HEK293 (cell line): ENCODE results near the gene CSPG4.

Experiments
- CTCF ChIA-PET: fragments of 350-600 bp; formaldehyde crosslinking; extraction: SDS; loops from one replicate; lab custom pipeline; 2021; ENCODE audit warnings: antibody characterized with exemption; lab: Yijun Ruan, JAX
- POLR2A ChIA-PET: fragments of 300-600 bp; formaldehyde crosslinking; extraction: SDS; loops from one replicate; lab custom pipeline; 2020; ENCODE audit warnings: antibody characterized with exemption, inconsistent platforms; lab: Yijun Ruan, JAX
- H3K27ac ChIP-seq: fragments of 200-500 bp; sonication (Bioruptor generic); 2 replicates; pipeline ENCODE4 v1.5.1; 2014; ENCODE audit warnings: low read depth, low read length, control low read depth, inconsistent platforms; ENCODE audit errors: extremely low read depth
- H3K36me3 ChIP-seq, 2 experiments: fragments of 200-500 bp in 1 of 2; sonication (Bioruptor generic) in 1 of 2; 1 replicate in 1 of 2; 2 replicates in 1 of 2; pipeline ENCODE4 v1.5.1; 2014 to 2017; ENCODE audit warnings: inconsistent platforms in 2 of 2, low read length in 2 of 2; ENCODE audit not compliant: control insufficient read depth in 2 of 2, insufficient read depth in 1 of 2
- H3K4me1 ChIP-seq: fragments of 200-500 bp; sonication (Bioruptor generic); 2 replicates; pipeline ENCODE4 v1.5.1; 2014; ENCODE audit warnings: mild to moderate bottlenecking, low read length, inconsistent platforms; ENCODE audit not compliant: control insufficient read depth, insufficient read depth
- H3K4me3 ChIP-seq: 2 replicates; pipeline ENCODE4 v1.5.1; 2011; ENCODE audit warnings: low read depth, mild to moderate bottlenecking, control low read depth, low read length, moderate library complexity
- H3K9me3 ChIP-seq: fragments of 200-500 bp; sonication (Bioruptor generic); 2 replicates; pipeline ENCODE4 v1.5.1; 2014; ENCODE audit warnings: low read depth, low read length, inconsistent platforms; ENCODE audit not compliant: control insufficient read depth, insufficient read depth
- EGR2 ChIP-seq: fragments of 450-650 bp; formaldehyde crosslinking; IDR thresholded peaks from 2 replicates; pipeline ENCODE4 v1.5.1; 2016; ENCODE audit warnings: low read depth, missing biosample characterization, missing genetic modification characterization
- GLI4 ChIP-seq: fragments of 450-650 bp; formaldehyde crosslinking; IDR thresholded peaks from 2 replicates; pipeline ENCODE4 v1.5.1; 2016; ENCODE audit warnings: missing biosample characterization, missing genetic modification characterization
- HOXC10 ChIP-seq: sonication (generic); formaldehyde crosslinking; IDR thresholded peaks from 2 replicates; pipeline ENCODE4 v1.8.1; 2023; ENCODE audit warnings: mild to moderate bottlenecking, missing genetic modification reagents
- KLF9 ChIP-seq: fragments of 450-650 bp; formaldehyde crosslinking; IDR thresholded peaks from 2 replicates; pipeline ENCODE4 v1.5.1; 2016; ENCODE audit warnings: missing biosample characterization, missing genetic modification characterization, low read depth
- OSR2 ChIP-seq: fragments of 450-650 bp; formaldehyde crosslinking; IDR thresholded peaks from 2 replicates; pipeline ENCODE4 v1.5.1; 2016; ENCODE audit warnings: missing biosample characterization, missing genetic modification characterization
- SALL2 ChIP-seq: fragments of 450-650 bp; formaldehyde crosslinking; IDR thresholded peaks from 2 replicates; pipeline ENCODE4 v1.5.0; 2017; ENCODE audit warnings: missing biosample characterization, mild to moderate bottlenecking, missing genetic modification characterization, borderline replicate concordance
- SCRT2 ChIP-seq: fragments of 450-650 bp; formaldehyde crosslinking; IDR thresholded peaks from 2 replicates; pipeline ENCODE4 v1.5.1; 2016; ENCODE audit warnings: missing biosample characterization, missing genetic modification characterization
- TCF7L2 ChIP-seq: IDR thresholded peaks from 2 replicates; pipeline ENCODE4 v1.6.1; 2011; ENCODE audit warnings: low read depth, mild to moderate bottlenecking, inconsistent platforms, low read length, moderate library complexity, borderline replicate concordance
- TRIM28 ChIP-seq: IDR thresholded peaks from 2 replicates; pipeline ENCODE4 v1.6.1; 2011; ENCODE audit warnings: low read length, control low read depth, borderline replicate concordance
- ZFHX2 ChIP-seq: fragments of 450-650 bp; formaldehyde crosslinking; conservative IDR thresholded peaks from 2 replicates; pipeline ENCODE4 v1.5.1; 2016; ENCODE audit warnings: missing biosample characterization, missing genetic modification characterization
- ZFP41 ChIP-seq: fragments of 450-650 bp; formaldehyde crosslinking; IDR thresholded peaks from 2 replicates; pipeline ENCODE4 v1.5.1; 2016; ENCODE audit warnings: missing biosample characterization, missing genetic modification characterization, borderline replicate concordance
- ZNF10 ChIP-seq: fragments of 450-650 bp; formaldehyde crosslinking; IDR thresholded peaks from 2 replicates; pipeline ENCODE4 v1.5.1; 2017; ENCODE audit warnings: missing biosample characterization, missing genetic modification characterization
- ZNF121 ChIP-seq: fragments of 450-650 bp; formaldehyde crosslinking; IDR thresholded peaks from 2 replicates; pipeline ENCODE4 v1.5.1; 2016; ENCODE audit warnings: missing biosample characterization, missing genetic modification characterization
- ZNF169 ChIP-seq: fragments of 450-650 bp; formaldehyde crosslinking; IDR thresholded peaks from 2 replicates; pipeline ENCODE4 v1.5.1; 2016; ENCODE audit warnings: missing biosample characterization, missing genetic modification characterization
- ZNF175 ChIP-seq: fragments of 450-650 bp; formaldehyde crosslinking; IDR thresholded peaks from 2 replicates; pipeline ENCODE4 v1.5.1; 2016; ENCODE audit warnings: missing biosample characterization, missing genetic modification characterization
- ZNF341 ChIP-seq: fragments of 450-650 bp; formaldehyde crosslinking; IDR thresholded peaks from 2 replicates; pipeline ENCODE4; 2016; ENCODE audit warnings: low read depth, missing biosample characterization, missing genetic modification characterization
- ZNF473 ChIP-seq: fragments of 450-650 bp; formaldehyde crosslinking; IDR thresholded peaks from 2 replicates; pipeline ENCODE4 v1.5.1; 2017; ENCODE audit warnings: missing biosample characterization, missing genetic modification characterization
- ZNF585B ChIP-seq: fragments of 450-650 bp; formaldehyde crosslinking; IDR thresholded peaks from 2 replicates; pipeline ENCODE4 v1.5.1; 2016; ENCODE audit warnings: missing biosample characterization, missing genetic modification characterization
- ZNF596 ChIP-seq: fragments of 450-650 bp; IDR thresholded peaks from 2 replicates; pipeline ENCODE4 v1.5.0; 2018; ENCODE audit warnings: missing biosample characterization, mild to moderate bottlenecking, missing genetic modification characterization, moderate library complexity
- ZNF76 ChIP-seq: fragments of 450-650 bp; formaldehyde crosslinking; IDR thresholded peaks from 2 replicates; pipeline ENCODE4; 2016; ENCODE audit warnings: low read depth, missing biosample characterization, missing genetic modification characterization, borderline replicate concordance
- ZNF777 ChIP-seq: fragments of 450-650 bp; formaldehyde crosslinking; IDR thresholded peaks from 2 replicates; pipeline ENCODE4 v1.5.1; 2017; ENCODE audit warnings: missing biosample characterization, missing genetic modification characterization, borderline replicate concordance
- TF ChIP-seq, protein P1 (sequence below): fragments of 450-650 bp; formaldehyde crosslinking; IDR thresholded peaks from 2 replicates; pipeline ENCODE4 v1.5.1; 2016; ENCODE audit warnings: missing biosample characterization, missing genetic modification characterization
- TF ChIP-seq, protein P2 (sequence below): fragments of 450-650 bp; formaldehyde crosslinking; IDR thresholded peaks from 2 replicates; pipeline ENCODE4 v1.5.1; 2016; ENCODE audit warnings: missing biosample characterization, missing genetic modification characterization, borderline replicate concordance
- TF ChIP-seq, protein P3 (sequence below): fragments of 450-650 bp; formaldehyde crosslinking; IDR thresholded peaks from 2 replicates; pipeline ENCODE4 v1.5.1; 2016; ENCODE audit warnings: missing biosample characterization, missing genetic modification characterization, borderline replicate concordance
- TF ChIP-seq, protein P4 (sequence below): fragments of 450-650 bp; formaldehyde crosslinking; IDR thresholded peaks from 2 replicates; pipeline ENCODE4 v1.5.1; 2016; ENCODE audit warnings: missing biosample characterization, missing genetic modification characterization

CSPG4 gene

DNA sequence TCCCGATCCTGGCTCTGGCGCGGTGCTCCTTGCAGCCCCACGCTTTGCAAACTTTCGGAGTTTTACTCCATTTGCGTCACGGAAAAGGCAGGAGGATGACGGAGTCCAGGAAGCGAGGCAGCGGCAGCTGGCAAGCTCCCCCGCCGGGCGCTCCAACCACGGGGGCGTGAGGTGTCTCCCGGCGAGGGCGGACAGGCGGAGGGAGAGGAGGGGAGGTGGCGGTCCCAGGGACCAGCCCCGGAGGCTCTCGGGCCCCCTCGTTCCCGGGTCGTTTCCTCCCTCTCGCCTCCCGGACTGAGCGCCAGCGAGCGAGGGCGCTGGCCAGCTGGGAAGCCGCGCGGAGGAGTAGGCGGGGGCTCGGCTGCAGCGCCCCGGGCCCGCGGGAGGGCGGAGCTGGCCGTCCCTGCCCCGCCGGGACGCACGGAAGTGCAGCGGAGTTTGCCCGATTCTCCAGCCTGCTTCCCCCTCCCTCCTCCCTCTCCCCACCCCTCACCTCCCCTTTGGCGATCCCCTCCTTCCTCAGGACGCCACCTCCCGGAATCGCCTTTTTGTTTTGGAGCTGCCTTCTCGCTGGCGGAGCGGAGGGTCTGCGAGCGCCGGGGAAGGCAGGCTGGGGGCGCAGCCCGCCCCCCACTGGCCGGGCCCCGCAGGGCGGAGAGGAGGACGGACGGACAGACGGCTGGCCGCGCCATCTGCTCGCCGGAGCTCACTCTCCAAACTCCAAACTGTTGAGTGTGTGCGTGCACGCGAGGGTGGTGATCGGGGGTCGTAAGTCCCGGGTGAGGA lies 65.1 kb downstream of the CSPG4 start, which contains the start of gene SNX33:
Gene SNX33, plus strand, starts transcription at position 543 of the 786 bp plus-strand sequence. CDS start 1,191 bp downstream, outside the sequence.
- H3K4me1 ChIP-seq, result no peaks in the 10 kb centered on the region
- CTCF ChIA-PET, result interaction anchor here (0.6 to 2.9 kb wide), 18 partner anchors 11 to 339 kb away, joined by 3 to 22 read pairs (median 4); partner anchors contain the start of genes MAN2C1 and SNUPN
- peak within 1 kb of the TSS; percentile 74; the same call in 1 of the 2 replicates for H3K27ac ChIP-seq
- TF ChIP-seq EGR2, result peak; percentile 96
- TF ChIP-seq ZNF777 (tag by site-specific recombination), result peak; percentile 54; the same call in 1 of the 2 replicates
- TF ChIP-seq, protein P1, sequence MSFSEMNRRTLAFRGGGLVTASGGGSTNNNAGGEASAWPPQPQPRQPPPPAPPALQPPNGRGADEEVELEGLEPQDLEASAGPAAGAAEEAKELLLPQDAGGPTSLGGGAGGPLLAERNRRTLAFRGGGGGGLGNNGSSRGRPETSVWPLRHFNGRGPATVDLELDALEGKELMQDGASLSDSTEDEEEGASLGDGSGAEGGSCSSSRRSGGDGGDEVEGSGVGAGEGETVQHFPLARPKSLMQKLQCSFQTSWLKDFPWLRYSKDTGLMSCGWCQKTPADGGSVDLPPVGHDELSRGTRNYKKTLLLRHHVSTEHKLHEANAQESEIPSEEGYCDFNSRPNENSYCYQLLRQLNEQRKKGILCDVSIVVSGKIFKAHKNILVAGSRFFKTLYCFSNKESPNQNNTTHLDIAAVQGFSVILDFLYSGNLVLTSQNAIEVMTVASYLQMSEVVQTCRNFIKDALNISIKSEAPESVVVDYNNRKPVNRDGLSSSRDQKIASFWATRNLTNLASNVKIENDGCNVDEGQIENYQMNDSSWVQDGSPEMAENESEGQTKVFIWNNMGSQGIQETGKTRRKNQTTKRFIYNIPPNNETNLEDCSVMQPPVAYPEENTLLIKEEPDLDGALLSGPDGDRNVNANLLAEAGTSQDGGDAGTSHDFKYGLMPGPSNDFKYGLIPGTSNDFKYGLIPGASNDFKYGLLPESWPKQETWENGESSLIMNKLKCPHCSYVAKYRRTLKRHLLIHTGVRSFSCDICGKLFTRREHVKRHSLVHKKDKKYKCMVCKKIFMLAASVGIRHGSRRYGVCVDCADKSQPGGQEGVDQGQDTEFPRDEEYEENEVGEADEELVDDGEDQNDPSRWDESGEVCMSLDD, result peak; percentile 72; the same call in 1 of the 2 replicates
- 0 out of 2 replicates have a peak, but pooled peaks have one; percentile 5 for TF ChIP-seq ZNF585B (tag by site-specific recombination)
- TF ChIP-seq, protein P2, sequence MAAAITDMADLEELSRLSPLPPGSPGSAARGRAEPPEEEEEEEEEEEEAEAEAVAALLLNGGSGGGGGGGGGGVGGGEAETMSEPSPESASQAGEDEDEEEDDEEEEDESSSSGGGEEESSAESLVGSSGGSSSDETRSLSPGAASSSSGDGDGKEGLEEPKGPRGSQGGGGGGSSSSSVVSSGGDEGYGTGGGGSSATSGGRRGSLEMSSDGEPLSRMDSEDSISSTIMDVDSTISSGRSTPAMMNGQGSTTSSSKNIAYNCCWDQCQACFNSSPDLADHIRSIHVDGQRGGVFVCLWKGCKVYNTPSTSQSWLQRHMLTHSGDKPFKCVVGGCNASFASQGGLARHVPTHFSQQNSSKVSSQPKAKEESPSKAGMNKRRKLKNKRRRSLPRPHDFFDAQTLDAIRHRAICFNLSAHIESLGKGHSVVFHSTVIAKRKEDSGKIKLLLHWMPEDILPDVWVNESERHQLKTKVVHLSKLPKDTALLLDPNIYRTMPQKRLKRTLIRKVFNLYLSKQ (tag by site-specific recombination), result no peak
- 0 out of 2 replicates have a peak, but pooled peaks have one; percentile 11 for TF ChIP-seq HOXC10
- TF ChIP-seq ZNF121 (tag by site-specific recombination), result 0 out of 2 replicates have a peak, but pooled peaks have one; percentile 9
- 0 out of 2 replicates have a peak, but pooled peaks have one; percentile 34 for TF ChIP-seq OSR2 (tag by site-specific recombination)
- no peak for TF ChIP-seq SALL2
- TF ChIP-seq ZNF169 (tag by site-specific recombination), result no peak
- TF ChIP-seq ZNF76 (tag by site-specific recombination), result peak; percentile 84
- no peak for TF ChIP-seq ZNF175 (tag by site-specific recombination)
- TF ChIP-seq ZFP41, result no peak
- TF ChIP-seq ZNF596 (tag by site-specific recombination), result 0 out of 2 replicates have a peak, but pooled peaks have one; percentile 42
- TF ChIP-seq KLF9 (tag by site-specific recombination), result peak; percentile 83
- TF ChIP-seq, protein P3, sequence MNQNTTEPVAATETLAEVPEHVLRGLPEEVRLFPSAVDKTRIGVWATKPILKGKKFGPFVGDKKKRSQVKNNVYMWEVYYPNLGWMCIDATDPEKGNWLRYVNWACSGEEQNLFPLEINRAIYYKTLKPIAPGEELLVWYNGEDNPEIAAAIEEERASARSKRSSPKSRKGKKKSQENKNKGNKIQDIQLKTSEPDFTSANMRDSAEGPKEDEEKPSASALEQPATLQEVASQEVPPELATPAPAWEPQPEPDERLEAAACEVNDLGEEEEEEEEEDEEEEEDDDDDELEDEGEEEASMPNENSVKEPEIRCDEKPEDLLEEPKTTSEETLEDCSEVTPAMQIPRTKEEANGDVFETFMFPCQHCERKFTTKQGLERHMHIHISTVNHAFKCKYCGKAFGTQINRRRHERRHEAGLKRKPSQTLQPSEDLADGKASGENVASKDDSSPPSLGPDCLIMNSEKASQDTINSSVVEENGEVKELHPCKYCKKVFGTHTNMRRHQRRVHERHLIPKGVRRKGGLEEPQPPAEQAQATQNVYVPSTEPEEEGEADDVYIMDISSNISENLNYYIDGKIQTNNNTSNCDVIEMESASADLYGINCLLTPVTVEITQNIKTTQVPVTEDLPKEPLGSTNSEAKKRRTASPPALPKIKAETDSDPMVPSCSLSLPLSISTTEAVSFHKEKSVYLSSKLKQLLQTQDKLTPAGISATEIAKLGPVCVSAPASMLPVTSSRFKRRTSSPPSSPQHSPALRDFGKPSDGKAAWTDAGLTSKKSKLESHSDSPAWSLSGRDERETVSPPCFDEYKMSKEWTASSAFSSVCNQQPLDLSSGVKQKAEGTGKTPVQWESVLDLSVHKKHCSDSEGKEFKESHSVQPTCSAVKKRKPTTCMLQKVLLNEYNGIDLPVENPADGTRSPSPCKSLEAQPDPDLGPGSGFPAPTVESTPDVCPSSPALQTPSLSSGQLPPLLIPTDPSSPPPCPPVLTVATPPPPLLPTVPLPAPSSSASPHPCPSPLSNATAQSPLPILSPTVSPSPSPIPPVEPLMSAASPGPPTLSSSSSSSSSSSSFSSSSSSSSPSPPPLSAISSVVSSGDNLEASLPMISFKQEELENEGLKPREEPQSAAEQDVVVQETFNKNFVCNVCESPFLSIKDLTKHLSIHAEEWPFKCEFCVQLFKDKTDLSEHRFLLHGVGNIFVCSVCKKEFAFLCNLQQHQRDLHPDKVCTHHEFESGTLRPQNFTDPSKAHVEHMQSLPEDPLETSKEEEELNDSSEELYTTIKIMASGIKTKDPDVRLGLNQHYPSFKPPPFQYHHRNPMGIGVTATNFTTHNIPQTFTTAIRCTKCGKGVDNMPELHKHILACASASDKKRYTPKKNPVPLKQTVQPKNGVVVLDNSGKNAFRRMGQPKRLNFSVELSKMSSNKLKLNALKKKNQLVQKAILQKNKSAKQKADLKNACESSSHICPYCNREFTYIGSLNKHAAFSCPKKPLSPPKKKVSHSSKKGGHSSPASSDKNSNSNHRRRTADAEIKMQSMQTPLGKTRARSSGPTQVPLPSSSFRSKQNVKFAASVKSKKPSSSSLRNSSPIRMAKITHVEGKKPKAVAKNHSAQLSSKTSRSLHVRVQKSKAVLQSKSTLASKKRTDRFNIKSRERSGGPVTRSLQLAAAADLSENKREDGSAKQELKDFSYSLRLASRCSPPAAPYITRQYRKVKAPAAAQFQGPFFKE (tag by site-specific recombination), result no peak
- peak; percentile 93 for TF ChIP-seq SCRT2 (tag by site-specific recombination)
- no peak for TF ChIP-seq TCF7L2
- no peak for TF ChIP-seq ZNF473
- TF ChIP-seq, protein P4, sequence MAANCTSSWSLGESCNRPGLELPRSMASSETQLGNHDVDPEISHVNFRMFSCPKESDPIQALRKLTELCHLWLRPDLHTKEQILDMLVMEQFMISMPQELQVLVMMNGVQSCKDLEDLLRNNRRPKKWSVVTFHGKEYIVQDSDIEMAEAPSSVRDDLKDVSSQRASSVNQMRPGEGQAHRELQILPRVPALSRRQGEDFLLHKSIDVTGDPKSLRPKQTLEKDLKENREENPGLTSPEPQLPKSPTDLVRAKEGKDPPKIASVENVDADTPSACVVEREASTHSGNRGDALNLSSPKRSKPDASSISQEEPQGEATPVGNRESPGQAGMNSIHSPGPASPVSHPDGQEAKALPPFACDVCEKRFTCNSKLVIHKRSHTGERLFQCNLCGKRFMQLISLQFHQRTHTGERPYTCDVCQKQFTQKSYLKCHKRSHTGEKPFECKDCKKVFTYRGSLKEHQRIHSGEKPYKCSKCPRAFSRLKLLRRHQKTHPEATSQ, result peak; percentile 70; the same call in 1 of the 2 replicates
- TF ChIP-seq ZNF10 (tag by site-specific recombination), result peak; percentile 58; the same call in 1 of the 2 replicates
- TF ChIP-seq TRIM28, result peak; percentile 31; the same call in 1 of the 2 replicates
- peak; percentile 44; the same call in 1 of the 2 replicates for TF ChIP-seq GLI4 (tag by site-specific recombination)
- peak; percentile 98 for TF ChIP-seq ZFHX2
- TF ChIP-seq ZNF341 (tag by site-specific recombination), result peak; percentile 99

More for the DNA sequence above, 65.1 kb downstream of the CSPG4 start, which contains the start of gene SNX33:
- Histone ChIP-seq H3K36me3 (peaks cover 0 to 10% of the 10 kb centered on the region in 2 experiments; a peak in 1 of 3 replicates), H3K9me3 (no peaks in the 10 kb centered on the region), H3K4me3 (peak within 1 kb of the TSS; percentile 73)
- POLR2A ChIA-PET, result interaction anchor here (0.5 to 2.6 kb wide), 19 partner anchors 9 to 1618 kb away, joined by 3 to 24 read pairs (median 7); partner anchors contain the start of genes MAN2C1, PTPN9, SIN3A and SNUPN
